Measurements from ENCODE around the gene ZDHHC18.
"Not testable (repeated sequence)": the region's sequence is repeated elsewhere in the genome, so short reads cannot be mapped to it uniquely, and the experiment has no call there.

ZDHHC18 gene

GRCh38 chr1:26874896-26875295 lies 48.4 kb downstream of the ZDHHC18 start:
- no peak for DNase-seq (ENCODE audit: low read depth in 1 of 2, low spot score in 1 of 2)
- Histone ChIP-seq H3K27ac (replicated peaks) (no peak overlapping the region), H3K4me3 (replicated peaks; ENCODE audit: insufficient read depth, low read length) (no peak overlapping the region), H3K27me3 (ENCODE audit: insufficient read depth, poor library complexity, severe bottlenecking) (no peaks in the 10 kb centered on the region)
- TF ChIP-seq POLR2AphosphoS5 (IDR thresholded peaks at IDR 0.05; ENCODE audit: low read depth): no peak
- TF ChIP-seq, protein P1, sequence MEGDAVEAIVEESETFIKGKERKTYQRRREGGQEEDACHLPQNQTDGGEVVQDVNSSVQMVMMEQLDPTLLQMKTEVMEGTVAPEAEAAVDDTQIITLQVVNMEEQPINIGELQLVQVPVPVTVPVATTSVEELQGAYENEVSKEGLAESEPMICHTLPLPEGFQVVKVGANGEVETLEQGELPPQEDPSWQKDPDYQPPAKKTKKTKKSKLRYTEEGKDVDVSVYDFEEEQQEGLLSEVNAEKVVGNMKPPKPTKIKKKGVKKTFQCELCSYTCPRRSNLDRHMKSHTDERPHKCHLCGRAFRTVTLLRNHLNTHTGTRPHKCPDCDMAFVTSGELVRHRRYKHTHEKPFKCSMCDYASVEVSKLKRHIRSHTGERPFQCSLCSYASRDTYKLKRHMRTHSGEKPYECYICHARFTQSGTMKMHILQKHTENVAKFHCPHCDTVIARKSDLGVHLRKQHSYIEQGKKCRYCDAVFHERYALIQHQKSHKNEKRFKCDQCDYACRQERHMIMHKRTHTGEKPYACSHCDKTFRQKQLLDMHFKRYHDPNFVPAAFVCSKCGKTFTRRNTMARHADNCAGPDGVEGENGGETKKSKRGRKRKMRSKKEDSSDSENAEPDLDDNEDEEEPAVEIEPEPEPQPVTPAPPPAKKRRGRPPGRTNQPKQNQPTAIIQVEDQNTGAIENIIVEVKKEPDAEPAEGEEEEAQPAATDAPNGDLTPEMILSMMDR (IDR thresholded peaks at IDR 0.05; ENCODE audit: insufficient read depth, low read length): no peak
- no peak for TF ChIP-seq SPI1 (IDR thresholded peaks at IDR 0.05; ENCODE audit: borderline replicate concordance, low read depth)
- TF ChIP-seq, protein P2, sequence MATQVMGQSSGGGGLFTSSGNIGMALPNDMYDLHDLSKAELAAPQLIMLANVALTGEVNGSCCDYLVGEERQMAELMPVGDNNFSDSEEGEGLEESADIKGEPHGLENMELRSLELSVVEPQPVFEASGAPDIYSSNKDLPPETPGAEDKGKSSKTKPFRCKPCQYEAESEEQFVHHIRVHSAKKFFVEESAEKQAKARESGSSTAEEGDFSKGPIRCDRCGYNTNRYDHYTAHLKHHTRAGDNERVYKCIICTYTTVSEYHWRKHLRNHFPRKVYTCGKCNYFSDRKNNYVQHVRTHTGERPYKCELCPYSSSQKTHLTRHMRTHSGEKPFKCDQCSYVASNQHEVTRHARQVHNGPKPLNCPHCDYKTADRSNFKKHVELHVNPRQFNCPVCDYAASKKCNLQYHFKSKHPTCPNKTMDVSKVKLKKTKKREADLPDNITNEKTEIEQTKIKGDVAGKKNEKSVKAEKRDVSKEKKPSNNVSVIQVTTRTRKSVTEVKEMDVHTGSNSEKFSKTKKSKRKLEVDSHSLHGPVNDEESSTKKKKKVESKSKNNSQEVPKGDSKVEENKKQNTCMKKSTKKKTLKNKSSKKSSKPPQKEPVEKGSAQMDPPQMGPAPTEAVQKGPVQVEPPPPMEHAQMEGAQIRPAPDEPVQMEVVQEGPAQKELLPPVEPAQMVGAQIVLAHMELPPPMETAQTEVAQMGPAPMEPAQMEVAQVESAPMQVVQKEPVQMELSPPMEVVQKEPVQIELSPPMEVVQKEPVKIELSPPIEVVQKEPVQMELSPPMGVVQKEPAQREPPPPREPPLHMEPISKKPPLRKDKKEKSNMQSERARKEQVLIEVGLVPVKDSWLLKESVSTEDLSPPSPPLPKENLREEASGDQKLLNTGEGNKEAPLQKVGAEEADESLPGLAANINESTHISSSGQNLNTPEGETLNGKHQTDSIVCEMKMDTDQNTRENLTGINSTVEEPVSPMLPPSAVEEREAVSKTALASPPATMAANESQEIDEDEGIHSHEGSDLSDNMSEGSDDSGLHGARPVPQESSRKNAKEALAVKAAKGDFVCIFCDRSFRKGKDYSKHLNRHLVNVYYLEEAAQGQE (IDR thresholded peaks at IDR 0.05; ENCODE audit: insufficient replicate concordance, low read depth): no peak
- no peak for TF ChIP-seq GABPA (IDR thresholded peaks at IDR 0.05; ENCODE audit: low read depth)

GRCh38 chr1:26877326-26877725 lies 50.8 kb downstream of the ZDHHC18 start:
- TF ChIP-seq, protein P2 (IDR thresholded peaks at IDR 0.05; ENCODE audit: insufficient replicate concordance, low read depth): no peak
- TF ChIP-seq, protein P1 (IDR thresholded peaks at IDR 0.05; ENCODE audit: insufficient read depth, low read length): no peak
- TF ChIP-seq SPI1 (IDR thresholded peaks at IDR 0.05; ENCODE audit: borderline replicate concordance, low read depth): no peak
- no peak for TF ChIP-seq POLR2AphosphoS5 (IDR thresholded peaks at IDR 0.05; ENCODE audit: low read depth)
- no peak for DNase-seq (ENCODE audit: low read depth in 1 of 2, low spot score in 1 of 2)
- Histone ChIP-seq H3K4me3 (replicated peaks; ENCODE audit: insufficient read depth, low read length) (no peak overlapping the region), H3K27ac (replicated peaks) (no peak overlapping the region), H3K27me3 (ENCODE audit: insufficient read depth, poor library complexity, severe bottlenecking) (no peaks in the 10 kb centered on the region)

DNA sequence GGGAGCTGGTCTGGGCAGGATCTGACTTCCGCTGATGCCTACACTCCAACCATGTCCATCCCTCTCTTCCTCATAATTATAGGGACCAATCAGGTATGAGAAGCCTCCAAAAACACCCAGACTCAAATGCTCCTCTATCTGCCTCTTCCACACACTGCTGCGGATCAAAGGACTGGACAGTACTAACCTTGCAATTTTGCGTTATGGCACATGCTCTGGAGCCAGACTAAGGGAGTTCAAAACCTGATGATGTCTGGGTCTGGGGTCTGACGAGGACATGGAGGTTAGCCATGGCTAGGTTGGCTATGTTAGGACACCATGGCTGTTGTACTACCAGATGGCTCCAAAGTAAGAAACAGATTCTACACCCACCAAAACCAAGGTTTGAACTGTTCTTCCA lies 53.3 kb downstream of the ZDHHC18 start:
- no peak for TF ChIP-seq SPI1 (IDR thresholded peaks at IDR 0.05; ENCODE audit: borderline replicate concordance, low read depth)
- no peak for TF ChIP-seq GABPA (IDR thresholded peaks at IDR 0.05; ENCODE audit: low read depth)
- TF ChIP-seq, protein P1 (IDR thresholded peaks at IDR 0.05; ENCODE audit: insufficient read depth, low read length): no peak
- TF ChIP-seq, protein P2 (IDR thresholded peaks at IDR 0.05; ENCODE audit: insufficient replicate concordance, low read depth): no peak
- no peak for TF ChIP-seq POLR2AphosphoS5 (IDR thresholded peaks at IDR 0.05; ENCODE audit: low read depth)
- no peak for DNase-seq (ENCODE audit: low read depth in 1 of 2, low spot score in 1 of 2)
- H3K27ac ChIP-seq (replicated peaks): no peak overlapping the region
- no peaks in the 10 kb centered on the region for H3K27me3 ChIP-seq (ENCODE audit: insufficient read depth, poor library complexity, severe bottlenecking)
- H3K4me3 ChIP-seq (replicated peaks; ENCODE audit: insufficient read depth, low read length): no peak overlapping the region

- not testable (repeated sequence) for H3K27me3 ChIP-seq (ENCODE audit: insufficient read depth, poor library complexity, severe bottlenecking); DNase-seq (ENCODE audit: low read depth in 1 of 2, low spot score in 1 of 2); H3K27ac ChIP-seq (replicated peaks); H3K4me3 ChIP-seq (replicated peaks; ENCODE audit: insufficient read depth, low read length)
These were observed 55.1 kb downstream of the ZDHHC18 start for GRCh38 chr1:26881611-26882010.

All from HL-60 (cell line).